ENCODE measurements around the gene PNPLA5.

Gene PNPLA5

DNA sequence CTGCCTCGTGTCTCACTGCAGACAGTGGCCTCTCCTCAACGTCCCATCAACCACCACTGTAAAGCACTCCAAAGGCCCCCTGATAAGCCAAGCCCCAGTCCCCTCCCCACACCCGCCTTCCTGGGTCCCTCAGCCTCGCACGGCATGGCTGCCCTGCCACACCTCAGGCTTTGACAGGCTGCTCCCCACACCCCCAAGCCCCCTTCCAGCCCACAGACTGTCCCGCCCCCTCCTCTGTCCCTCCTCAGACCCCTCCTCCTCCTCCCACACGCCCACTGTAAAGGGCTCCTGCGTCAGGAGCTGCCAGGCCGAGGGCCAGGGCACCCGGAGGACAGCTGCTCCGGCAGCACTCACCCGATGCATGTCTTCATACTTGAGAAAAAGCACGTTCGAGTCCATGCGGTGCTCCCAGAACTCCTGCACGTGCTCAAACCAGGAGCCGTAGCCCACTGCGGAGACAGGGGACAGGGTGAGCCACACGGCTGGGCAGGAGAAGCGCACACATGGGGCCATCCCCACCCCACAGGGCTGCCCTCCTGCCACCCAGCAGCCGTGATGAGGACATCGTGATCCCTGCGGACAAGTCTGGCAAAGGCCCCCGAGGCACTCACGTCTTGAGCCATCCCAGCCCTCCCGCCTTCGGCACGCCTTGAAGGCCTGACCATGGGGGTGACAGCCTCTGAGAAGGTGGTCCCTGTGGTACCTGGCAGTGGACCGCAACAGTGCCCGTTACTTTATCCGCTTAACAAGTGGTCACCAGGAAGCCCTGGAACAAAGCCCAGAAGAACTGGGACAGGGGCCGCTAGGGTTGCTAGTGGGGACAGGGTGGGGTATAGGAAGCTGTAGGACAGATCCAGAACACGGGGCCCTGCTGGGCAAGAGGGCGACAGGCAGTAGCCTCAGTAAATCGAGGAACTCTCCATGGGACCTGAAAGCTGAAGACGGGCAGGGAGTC, 58.2 kb downstream of the PNPLA5 start:
- DNase-seq: no peak

DNA sequence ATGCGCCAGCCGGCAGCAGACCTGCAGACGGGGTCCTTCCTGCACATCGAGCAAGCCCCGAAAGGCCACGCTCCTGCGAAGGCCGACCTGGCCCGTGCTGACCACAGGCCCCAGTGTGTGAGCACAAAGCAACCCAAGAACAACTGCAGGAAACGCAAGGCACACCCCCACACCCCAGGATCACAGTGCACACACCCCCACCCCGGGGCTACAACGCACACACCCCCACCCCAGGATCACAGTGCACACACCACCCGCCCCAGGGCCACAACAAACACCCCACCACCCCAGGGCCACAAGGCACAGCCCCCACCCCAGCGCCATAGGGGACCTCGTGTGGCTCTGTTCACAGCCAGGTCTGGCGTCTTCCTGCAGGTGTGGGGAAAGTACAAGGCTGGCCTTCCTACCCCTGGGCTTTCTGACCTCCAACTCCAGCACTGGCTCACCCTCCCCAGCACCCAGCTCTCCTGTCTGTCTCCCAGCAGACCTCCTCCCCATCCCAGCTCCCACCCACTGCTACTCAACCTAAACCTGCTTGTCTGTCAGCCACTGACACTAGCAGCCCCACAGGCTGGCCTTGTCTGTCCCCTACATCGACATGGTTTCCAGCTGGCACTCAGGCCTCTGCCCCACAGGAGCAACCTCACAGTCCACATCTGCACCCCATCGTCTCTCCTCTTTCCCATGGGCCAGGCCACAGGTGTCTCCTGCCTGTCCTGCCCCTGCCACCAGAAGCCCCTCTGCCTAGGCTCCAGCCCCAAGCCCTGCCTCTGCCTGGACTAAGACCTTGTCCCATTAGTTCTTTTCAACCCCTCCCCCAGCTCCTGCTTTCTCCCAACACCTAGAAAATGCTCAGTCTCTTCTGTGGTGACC, 59.2 kb downstream of the PNPLA5 start:
- DNase-seq: no peak

DNA sequence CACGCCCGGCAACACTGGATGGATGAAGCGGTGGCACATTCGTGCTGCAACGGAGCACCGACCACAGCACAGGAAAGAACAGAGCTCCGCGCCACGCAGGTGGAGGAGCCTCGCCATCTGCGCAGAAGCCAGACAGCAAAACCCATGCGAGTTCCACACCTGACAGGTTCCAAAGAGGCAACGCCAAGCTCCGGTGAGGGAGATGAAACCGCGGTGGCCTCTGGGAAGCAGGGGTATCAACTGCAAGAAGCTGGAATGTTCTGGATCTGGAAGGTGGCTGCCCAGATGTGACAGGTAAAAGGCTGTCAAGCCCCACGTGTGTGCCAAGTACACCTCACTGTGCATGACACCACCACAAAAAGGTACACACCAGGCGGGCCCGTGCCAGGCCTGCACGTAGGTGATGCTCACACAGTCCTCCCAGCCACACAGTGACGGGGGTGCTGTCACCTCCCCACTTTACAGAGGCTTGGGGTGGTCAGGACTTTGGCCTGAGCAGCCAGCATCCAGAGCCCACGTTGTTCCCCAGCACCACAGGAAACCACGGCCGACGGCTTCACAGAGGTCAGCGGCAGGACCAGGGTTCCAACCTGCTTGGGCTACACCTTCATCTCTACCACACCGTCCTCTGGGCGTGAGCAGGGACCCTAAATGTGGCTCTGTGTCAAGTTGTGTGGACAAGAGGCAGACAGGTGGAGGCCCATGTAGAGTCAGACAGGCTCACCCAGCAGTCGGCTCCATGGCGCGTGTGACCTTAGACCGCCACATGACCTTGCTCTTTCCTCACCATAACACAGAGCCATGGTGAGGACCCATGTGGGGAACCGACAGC, 60.0 kb downstream of the PNPLA5 start:
- no peak for DNase-seq

DNA sequence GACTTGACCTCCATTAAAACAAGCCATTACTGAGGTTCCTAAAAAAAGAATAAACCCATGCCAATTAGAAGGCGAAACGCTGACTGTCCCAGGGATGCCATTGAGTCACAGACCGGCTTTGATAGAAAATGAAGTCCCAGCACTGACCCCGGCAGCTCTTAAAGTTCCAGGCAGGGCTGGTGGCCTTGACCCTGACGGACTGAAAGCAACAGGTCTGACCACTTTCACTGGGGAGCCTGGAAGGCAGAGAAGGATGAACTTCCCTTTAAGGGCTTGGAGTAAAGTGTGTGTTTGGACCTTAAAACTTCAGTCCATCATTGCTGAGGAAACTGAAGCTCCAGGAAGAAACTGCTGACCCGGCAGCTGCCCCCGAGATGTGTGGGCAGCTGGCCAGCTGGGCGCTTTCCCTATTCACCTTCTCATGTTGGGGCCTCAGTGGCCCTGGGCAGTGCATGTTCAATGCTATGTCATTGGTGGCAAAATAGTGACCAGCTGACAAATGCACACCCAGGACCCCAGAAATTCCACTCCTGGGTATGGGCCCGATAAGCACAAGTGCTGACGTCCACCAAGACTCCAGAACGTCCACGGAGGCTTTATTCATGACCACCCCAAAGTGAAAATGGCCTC, 60.8 kb downstream of the PNPLA5 start:
- no peak for DNase-seq

DNA sequence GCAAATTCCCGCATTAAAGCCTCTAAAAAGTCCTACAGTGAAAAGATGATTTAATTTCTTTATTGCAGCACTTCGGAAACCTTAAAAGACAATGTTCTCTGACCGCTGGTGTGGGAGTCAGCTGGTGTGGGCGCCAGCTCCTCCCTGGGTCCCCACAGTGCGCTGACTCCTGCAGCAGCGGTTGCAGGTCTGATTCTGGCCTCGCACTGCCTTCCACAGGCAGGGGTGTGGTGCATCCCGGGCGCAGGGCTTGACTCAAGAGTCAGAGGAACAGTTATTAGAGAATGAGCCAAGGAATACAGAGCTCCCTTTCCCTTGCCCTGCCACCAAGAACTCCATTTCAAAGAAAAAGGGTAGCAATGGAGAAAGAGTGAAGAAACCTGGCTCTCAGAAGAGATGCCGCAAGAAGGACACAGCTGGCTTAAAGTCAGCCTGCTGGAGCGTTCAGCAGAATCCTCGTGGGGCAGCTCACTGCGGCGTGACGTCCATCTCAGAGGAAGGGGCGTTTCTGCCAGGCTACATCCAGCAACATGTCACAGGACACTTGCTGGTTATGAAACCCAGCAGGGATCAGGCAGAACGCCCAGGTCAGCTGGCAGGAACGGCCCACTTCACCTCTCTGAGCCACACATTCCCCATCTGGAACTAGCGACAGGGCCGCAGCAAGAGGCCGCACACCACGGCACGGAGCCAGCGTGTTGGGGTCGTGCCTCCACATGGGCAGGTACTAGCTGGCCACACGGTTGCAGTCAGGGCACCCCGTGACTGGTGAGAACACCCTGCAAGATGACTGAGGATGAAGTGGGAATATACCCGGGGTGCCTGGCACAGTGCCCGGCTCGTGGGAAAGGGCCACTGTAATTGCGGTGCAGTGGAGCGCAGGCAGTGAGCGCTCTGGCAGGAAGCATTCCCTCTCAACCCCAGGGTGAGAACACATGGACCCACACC, 61.6 kb downstream of the PNPLA5 start:
- no peak for DNase-seq

Measured in SW 1271 (cell line).